H54 (cell line): ENCODE results near the gene EDAR.

Source experiments
- DNase-seq: peaks from one replicate; pipeline ENCODE4 v3.0.0; 2011; ENCODE audit warnings: low spot score, mixed read lengths; ENCODE audit not compliant: insufficient read length
- FAIRE-seq: peaks from 3 replicates; lab custom pipeline; 2011; peaks lifted over from hg19 to GRCh38; lab: Jason Lieb, UNC
- POLR2A ChIP-seq: IDR thresholded peaks from 2 replicates; pipeline ENCODE4 v1.6.1; 2011; ENCODE audit warnings: low read depth, mild to moderate bottlenecking, low read length

The EDAR gene

DNA sequence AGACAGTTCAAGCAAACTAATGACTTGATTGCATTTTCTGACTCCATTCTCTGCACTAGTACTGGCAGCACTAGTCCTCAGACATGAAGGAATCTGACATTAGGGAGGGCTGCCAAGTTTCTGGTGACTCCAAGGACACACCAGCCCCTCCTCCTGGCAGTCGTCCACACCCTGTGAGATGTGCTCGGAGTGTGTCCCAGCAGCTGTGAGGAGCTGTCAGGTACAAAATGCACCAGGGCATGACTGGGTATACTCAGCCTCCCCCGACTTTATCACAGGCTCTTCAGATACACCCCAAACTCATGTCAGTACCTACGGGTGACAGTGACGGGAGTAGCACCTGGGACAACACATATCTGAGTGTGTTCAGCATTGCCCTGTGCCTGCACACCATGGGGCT lies 43.1 kb downstream of the EDAR start:
- FAIRE-seq, result no peak
- no peak for TF ChIP-seq POLR2A

DNA sequence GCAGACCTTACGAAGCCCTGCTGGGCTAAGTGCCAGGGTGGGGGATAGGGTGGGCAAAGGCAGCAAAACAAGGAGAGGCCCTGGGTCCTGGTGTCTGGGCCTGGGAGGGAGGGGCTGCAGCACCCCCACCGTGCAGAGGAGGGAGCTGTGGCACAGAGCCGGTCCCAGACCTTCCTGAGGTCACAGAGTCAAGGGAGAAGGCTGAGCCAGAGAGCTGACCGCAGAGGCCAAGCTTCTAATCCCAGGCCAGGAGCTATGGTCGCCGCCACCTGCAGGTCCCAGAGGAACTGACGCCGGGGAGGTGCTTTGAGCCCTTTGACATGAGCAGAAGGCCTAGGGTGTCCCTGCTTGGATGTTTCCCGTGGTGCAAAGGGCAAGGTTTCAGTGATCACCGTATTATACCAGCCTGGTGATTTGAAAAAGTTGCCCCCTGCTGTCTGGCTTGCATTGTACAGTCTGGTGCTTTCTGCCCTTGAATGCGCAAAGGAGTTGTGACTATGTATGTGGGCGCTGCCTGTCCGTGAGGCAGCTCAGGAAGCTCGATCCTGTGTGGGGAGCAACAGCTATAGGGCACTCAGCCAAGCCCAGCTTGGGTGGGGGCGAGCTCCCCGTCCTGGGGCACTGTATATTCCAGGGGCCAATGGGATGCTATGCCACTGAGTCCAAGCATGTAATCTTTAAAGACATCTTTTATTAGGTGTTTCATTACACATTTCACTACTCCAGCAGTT lies 44.3 kb downstream of the EDAR start:
- no peak for DNase-seq
- FAIRE-seq, result no peak
- TF ChIP-seq POLR2A, result no peak

More for the DNA sequence above, 43.1 kb downstream of the EDAR start:
- no peak for DNase-seq

DNA sequence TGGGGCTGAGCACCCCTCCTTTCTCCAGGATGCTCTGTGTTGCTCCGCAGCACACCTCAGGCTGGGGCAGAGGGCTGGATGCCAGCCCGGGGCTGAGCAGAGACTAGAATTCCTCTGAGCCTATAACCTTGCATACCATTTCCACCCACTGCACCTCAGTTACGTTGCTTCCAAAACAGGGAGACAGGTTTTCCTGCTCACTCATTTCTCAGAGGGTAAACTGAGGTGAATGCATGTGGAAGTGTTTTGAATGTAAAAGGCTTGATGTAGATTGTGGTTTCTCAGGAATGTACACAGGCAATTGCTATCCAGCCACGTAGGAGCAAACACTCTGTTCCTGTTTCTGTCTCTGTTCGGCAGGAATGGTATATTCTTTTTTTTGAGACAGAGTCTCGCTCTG lies 45.3 kb downstream of the EDAR start:
- DNase-seq (no peak), FAIRE-seq (no peak)
- no peak for TF ChIP-seq POLR2A

DNA sequence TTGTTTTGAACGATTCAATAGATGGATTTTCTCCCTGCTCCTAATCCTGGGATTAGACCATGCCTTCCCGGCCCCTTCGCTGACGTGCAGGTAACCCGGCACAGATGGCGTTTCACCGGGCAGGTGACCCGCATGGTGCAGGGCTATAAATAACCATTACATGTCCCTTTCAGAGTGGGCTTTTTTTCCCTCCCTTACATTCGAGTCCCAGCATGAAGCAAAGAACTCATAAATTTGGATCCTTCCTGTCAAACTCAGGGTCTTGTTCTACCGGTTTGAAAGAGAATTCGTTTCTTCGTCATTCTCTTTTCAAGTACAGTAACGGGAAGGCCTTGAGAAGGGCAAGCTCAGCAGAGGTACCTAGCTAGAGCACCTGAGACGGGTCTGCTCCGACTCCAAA lies 46.1 kb downstream of the EDAR start:
- no peak for FAIRE-seq

DNA sequence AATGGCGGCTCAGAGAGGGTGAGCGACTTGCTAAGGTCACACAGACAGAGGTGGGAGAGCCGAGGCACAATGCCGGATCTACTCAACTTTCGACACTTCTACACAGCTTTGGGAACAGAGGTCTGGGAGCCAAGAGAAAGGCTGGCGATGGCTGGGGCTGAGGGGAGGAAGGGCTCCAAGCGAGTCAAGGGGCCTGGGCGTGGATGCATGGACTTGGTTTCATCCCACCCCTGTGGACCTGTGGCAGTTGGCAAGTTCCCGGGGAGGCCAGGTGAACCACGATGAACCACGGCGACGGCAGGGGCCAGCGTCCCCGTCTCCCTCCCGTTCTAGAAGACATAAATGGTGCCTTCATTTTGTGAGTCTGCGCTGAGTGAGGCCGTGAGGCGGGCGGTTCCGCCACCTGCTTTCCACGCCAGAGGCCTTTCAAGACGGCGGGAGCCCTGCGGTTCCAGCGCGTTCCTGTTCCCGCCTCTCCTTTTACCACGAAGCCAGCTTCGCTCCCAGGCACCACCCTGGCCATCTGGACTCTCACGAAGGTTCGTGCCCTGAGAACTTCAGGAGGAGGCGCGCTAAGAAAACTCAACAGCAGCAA lies 46.7 kb downstream of the EDAR start:
- TF ChIP-seq POLR2A, result no peak
- DNase-seq, result no peak
- no peak for FAIRE-seq

More for the DNA sequence above, 46.1 kb downstream of the EDAR start:
- no peak for DNase-seq
- no peak for TF ChIP-seq POLR2A

DNA sequence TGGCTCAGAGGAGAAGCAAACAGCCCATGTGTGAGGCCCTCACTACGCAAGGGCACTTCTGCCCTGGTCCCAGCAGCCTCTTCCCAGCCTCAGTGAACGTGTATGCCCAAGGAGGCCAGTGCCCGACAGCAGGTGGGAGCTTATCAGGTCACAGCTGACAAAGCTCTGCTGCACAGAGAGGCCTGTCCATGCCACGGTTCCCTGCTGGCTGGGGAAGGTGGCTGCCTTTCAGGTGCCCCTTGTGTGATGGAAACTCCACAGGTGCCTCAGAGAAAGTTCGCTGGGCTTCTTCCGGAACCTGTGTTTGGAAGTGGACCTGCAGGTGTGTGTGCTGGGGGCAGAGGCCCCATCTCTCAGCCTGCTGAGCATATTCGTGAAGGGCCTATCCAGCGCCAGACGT lies 47.3 kb downstream of the EDAR start:
- no peak for TF ChIP-seq POLR2A
- DNase-seq, result no peak
- FAIRE-seq, result no peak

DNA sequence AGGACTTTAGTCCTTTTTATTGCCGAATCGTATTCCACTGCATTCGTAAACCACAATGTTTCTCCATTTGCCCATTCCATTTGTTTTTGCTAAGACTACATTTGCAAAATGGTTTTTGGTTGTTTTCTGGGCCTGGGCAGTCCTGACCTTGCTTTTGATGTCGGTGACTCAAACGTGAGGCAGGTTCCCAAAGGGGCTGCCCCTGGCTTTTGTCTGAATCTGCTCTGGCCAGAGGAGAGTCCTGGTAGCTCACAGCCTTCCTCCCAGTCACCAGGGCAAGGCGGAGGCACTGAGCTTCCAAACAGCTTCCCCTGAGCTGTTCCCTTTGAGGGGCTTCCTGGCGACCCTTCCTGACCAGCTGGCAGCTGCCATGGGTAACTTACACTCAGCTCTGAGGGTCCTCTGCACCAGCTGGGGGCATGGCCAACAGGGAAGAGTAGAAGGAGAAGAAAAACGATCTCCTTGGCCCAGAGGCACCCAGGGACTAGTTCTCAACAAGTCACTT lies 47.8 kb downstream of the EDAR start:
- TF ChIP-seq POLR2A, result no peak
- DNase-seq (no peak), FAIRE-seq (no peak)

DNA sequence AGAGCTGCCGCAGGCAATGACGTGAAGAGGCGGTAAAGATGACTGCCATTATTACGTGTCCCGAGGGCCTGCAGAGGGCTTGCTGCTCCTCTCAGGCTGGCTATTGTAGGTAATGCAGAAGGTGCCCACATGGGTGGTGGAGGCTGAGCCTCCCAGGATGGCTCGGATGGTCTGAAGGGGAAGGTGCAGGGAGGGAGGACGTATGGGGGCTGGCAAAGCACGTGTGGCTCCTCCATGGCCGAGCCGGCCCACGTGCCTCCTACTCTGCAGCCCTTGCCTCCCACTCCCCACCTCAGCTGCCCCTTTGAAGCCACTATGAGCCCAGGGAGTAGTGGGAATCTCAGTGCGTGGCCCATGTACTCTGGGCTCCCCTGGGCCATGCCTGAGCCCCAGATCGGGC lies 48.9 kb downstream of the EDAR start:
- FAIRE-seq (no peak), DNase-seq (no peak)
- TF ChIP-seq POLR2A, result no peak

DNA sequence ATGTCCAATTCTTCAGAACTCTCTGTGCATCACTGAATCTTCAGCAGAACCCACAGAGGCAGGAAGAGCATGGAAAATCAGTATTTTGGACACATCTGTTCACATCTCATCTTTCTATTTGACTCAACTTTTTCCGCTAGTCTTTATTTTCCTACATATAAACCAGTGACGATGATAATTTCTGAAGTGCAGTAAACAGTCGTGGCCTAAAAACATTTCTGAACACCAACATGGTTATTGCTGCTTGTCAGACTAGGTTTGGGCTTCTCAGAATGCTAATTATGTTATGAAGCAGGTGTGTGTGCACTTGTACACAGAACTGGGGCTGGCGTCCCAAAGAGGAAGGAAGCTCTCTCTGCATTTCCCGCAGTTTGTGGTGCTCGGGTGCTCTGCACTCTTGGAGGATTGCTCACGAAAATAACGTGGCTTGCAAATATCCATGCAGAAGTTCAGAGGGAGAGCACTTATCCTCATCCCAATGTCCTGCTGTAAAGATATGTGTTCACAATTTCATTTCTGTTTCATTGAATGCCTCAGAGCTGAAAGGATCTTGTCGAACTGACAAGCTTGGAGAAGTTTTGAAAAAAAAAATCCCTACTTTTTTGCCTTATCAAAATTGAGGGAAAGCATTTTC lies 50.8 kb downstream of the EDAR start:
- DNase-seq (no peak), FAIRE-seq (no peak)
- TF ChIP-seq POLR2A, result no peak

DNA sequence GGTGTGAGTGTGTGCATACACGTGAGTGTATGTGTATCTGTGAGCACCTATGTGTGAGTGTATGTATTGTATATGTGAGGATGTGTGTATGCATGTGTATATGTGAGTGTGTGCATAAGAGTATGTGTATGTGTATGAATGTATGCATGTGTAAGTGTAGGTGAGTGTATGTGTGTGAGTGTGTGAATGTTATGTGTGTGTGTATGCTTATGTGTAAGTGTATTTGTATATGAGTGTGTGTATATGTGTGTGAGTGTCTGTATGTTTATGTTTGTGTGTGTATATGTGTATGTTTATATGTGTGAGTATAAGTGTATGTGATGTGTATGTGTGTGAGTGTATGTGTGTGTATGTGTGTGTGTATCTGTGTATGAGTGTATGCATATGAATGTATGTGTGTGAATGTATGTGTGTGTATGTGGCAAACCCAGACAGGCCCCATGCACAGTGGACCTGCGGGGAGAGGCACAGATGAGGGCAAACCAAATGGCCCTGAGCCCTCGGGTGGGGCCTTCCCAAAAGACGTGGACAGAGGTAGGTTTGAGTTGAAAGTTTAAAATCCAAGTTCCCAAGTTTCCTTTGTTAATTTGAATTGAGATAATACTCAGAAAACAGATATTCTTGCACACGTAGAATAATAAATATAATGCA lies 51.5 kb downstream of the EDAR start:
- DNase-seq (no peak), FAIRE-seq (no peak)
- TF ChIP-seq POLR2A, result no peak

DNA sequence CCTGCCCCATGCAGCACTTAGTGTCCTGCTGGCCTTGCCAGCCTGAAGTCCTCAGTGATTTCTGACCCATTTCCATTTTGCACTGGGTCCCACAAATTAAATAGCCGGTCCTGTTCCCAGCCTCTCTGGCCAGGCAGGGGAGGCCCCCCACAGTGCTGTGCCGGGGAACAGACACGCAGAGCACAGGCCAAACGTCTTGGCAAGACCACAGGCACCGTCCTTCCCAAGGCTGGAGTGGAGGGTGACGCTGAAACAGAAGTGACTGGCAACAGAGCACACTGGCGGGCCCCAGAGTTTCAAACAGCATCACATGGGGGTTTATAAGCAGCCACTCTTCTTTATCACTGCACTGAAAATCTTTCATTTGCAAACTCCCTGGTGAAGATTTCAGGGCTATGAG lies 52.2 kb downstream of the EDAR start:
- FAIRE-seq (no peak), DNase-seq (no peak)
- TF ChIP-seq POLR2A, result no peak

DNA sequence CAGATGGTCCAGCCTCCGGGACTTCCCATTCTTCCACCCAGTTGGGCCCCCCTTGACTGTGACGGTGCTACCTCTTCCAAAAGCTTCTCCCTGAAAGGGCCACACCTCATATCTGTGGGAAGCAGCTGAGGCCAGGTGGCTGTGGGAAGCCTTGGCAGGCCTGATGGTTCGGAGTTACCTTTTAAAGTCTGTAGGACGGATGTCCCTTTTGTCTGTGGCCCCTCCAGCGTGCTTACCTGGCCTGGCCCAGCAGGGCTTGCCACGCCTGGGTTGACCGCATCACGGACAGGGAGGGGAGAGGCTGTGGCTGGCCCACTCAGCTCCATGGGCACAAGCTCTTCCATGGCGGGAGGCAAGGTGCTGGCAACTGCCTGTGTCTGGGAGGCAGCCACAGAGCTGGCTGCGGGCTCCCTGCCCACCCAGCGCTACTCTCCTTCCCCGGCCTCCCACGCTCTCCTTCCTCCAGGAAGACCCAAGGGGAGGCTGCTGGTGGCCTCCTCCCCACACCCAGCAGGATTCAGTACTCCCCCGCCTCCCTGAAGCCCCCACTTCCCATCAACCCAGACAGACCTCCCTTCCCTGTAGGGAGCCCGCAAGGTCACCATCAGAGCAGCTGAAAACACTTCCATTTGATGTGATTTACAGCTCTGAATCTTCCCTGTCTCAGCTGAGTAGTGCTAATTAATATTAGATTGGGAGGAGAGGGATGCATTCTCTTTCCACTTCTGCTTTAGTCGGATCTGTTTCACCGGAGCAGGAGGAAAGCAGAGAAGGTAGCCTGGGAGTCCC lies 52.8 kb downstream of the EDAR start:
- FAIRE-seq (no peak), DNase-seq (no peak)
- TF ChIP-seq POLR2A, result no peak

DNA sequence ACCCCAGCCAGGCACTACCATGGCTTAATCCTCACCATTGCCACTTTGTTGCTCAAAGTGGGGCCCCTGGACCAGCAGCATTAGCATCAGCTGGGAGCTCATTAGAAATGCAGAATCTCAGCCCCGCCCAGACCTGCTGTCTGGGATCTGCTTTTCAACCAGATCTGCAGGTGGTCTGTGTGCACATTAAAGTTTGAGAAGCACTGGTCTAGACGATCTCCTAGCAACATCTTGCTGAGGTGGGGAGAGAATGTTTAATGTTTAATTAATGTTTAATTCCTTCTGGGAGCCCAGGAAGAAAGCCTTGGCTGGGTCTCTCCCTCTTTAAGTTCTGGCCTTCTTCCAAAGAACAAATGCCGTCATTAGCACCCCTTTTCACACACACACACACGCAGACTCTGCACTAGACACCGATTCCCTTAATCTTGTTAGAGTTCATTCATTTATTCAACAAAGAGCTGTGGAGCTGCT lies 53.7 kb downstream of the EDAR start:
- no peak for TF ChIP-seq POLR2A
- DNase-seq, result no peak
- FAIRE-seq, result no peak
